GM18519 (cell line): Measurements from ENCODE around the gene DDX53.

ENCODE experiments used
- ATAC-seq: cut with Tn5 transposase; IDR thresholded peaks from one replicate; pipeline ENCODE4 v1.9.1; 2021; ENCODE audit warnings: mild to moderate bottlenecking, moderate library complexity; ENCODE audit not compliant: unreplicated experiment, low FRiP score

Gene DDX53

GRCh38 chrX:23048806-23049573 lies 49.2 kb downstream of the DDX53 start:
- no peak for ATAC-seq

GRCh38 chrX:23052324-23052723 lies 52.6 kb downstream of the DDX53 start:
- no peak for ATAC-seq
